HepG2 (cell line): ENCODE results near the gene CISD3. TPM values are rescaled to one million over a fixed set of nuclear protein-coding genes. Genes with fewer than 3 reads are reported as not detected.

Experiments used
- CREB1 ChIP-seq, 2 experiments: fragments of 450-650 bp in 1 of 2; IDR thresholded peaks; 2 replicates each; pipeline ENCODE4 v1.6.1; 2016 to 2017; ENCODE audit warnings: control low read depth in 1 of 2, mild to moderate bottlenecking in 1 of 2, missing compliant biosample characterization in 1 of 2, missing genetic modification characterization in 1 of 2
- FOXK2 ChIP-seq: fragments of 450-650 bp; IDR thresholded peaks from 2 replicates; pipeline ENCODE4 v1.6.1; 2016
- KMT2B ChIP-seq: IDR thresholded peaks from 2 replicates; pipeline ENCODE4 v1.6.1; 2016; ENCODE audit warnings: missing genetic modification reagents, missing compliant biosample characterization
- NFIB ChIP-seq: sonication (generic); formaldehyde crosslinking; IDR thresholded peaks from 2 replicates; pipeline ENCODE4 v1.9.0; 2021; ENCODE audit warnings: missing genetic modification reagents, mild to moderate bottlenecking, borderline replicate concordance
- PHF5A ChIP-seq: IDR thresholded peaks from one replicate; pipeline ENCODE4 v1.6.1; 2018; ENCODE audit warnings: low read depth, missing genetic modification reagents; ENCODE audit not compliant: unreplicated experiment
- POLR2AphosphoS5 ChIP-seq: IDR thresholded peaks from 2 replicates; pipeline ENCODE4 v1.6.1; 2012; ENCODE audit warnings: low read depth, low read length
- RFXAP ChIP-seq: sonication (generic); formaldehyde crosslinking; IDR thresholded peaks from 2 replicates; pipeline ENCODE4 v1.4.0; 2020; ENCODE audit warnings: missing genetic modification reagents, borderline replicate concordance
- ZBTB44 ChIP-seq: sonication (generic); formaldehyde crosslinking; IDR thresholded peaks from 2 replicates; pipeline ENCODE4 v1.4.0; 2020; ENCODE audit warnings: missing genetic modification reagents
- ZFAT ChIP-seq: sonication (generic); formaldehyde crosslinking; conservative IDR thresholded peaks from 2 replicates; pipeline ENCODE4 v1.8.1; 2023; ENCODE audit warnings: missing genetic modification reagents, inconsistent platforms
- ZNF546 ChIP-seq: sonication (generic); formaldehyde crosslinking; conservative IDR thresholded peaks from 2 replicates; pipeline ENCODE4 v1.8.1; 2023; ENCODE audit warnings: mild to moderate bottlenecking, missing genetic modification reagents
- ZNF629 ChIP-seq: sonication (generic); formaldehyde crosslinking; conservative IDR thresholded peaks from 2 replicates; pipeline ENCODE4 v1.5.0; 2020; ENCODE audit warnings: missing genetic modification reagents
- ZNF674 ChIP-seq: sonication (generic); formaldehyde crosslinking; IDR thresholded peaks from 2 replicates; pipeline ENCODE4 v1.5.0; 2020; ENCODE audit warnings: low read depth, mild to moderate bottlenecking, missing genetic modification reagents
- polyA plus RNA-seq, 8 experiments: library from polyadenylated mRNA; depleted of rRNA in 3 of 8; stranded (reverse) in 7 of 8; unstranded in 1 of 8; fragments of >200 nt; fragmentation: Illumina TruSeq in 4 of 8; extraction: Trizol in 4 of 8; gene quantifications; 2 replicates each; pipeline versions ENCODE4 v1.2.1 to v1.2.3, GENCODE V29; 2011 to 2016; ENCODE audit warnings: low read depth in 4 of 8, missing spikeins in 1 of 8, mixed read lengths in 1 of 8; ENCODE audit not compliant: insufficient read depth in 1 of 8
- total RNA-seq, 5 experiments: library from RNA; depleted of rRNA; stranded (reverse); fragments of >200 nt; fragmentation: Illumina TruSeq; extraction: Trizol; gene quantifications; 2 replicates each; pipeline ENCODE4 v1.2.3, GENCODE V29; 2016; ENCODE audit warnings: low read depth in 1 of 5
- TF ChIP-seq, protein P1 (sequence below), 2 experiments: sonication (generic) in 1 of 2; formaldehyde crosslinking in 1 of 2; IDR thresholded peaks; 2 replicates each; pipeline versions ENCODE4 v1.6.1 to v1.9.0; 2014 to 2022; ENCODE audit warnings: antibody characterized with exemption in 1 of 2, borderline replicate concordance in 1 of 2, inconsistent platforms in 1 of 2, low read depth in 1 of 2, missing genetic modification reagents in 1 of 2
- TF ChIP-seq, protein P2 (sequence below): sonication (generic); formaldehyde crosslinking; IDR thresholded peaks from 2 replicates; pipeline ENCODE4 v1.4.0; 2020; ENCODE audit warnings: missing genetic modification reagents
- TF ChIP-seq, protein P3 (sequence below): sonication (generic); formaldehyde crosslinking; IDR thresholded peaks from 2 replicates; pipeline ENCODE4 v1.4.0; 2020; ENCODE audit warnings: missing genetic modification reagents, borderline replicate concordance

Gene CISD3
- total and polyA plus RNA-seq, 2 of the 13 experiments (the other 11 are each of a cell fraction or from before 2014, with no cell fraction given) = 30.0 to 34.1 TPM

- TF ChIP-seq, protein P1, sequence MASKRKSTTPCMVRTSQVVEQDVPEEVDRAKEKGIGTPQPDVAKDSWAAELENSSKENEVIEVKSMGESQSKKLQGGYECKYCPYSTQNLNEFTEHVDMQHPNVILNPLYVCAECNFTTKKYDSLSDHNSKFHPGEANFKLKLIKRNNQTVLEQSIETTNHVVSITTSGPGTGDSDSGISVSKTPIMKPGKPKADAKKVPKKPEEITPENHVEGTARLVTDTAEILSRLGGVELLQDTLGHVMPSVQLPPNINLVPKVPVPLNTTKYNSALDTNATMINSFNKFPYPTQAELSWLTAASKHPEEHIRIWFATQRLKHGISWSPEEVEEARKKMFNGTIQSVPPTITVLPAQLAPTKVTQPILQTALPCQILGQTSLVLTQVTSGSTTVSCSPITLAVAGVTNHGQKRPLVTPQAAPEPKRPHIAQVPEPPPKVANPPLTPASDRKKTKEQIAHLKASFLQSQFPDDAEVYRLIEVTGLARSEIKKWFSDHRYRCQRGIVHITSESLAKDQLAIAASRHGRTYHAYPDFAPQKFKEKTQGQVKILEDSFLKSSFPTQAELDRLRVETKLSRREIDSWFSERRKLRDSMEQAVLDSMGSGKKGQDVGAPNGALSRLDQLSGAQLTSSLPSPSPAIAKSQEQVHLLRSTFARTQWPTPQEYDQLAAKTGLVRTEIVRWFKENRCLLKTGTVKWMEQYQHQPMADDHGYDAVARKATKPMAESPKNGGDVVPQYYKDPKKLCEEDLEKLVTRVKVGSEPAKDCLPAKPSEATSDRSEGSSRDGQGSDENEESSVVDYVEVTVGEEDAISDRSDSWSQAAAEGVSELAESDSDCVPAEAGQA (IDR thresholded peaks at IDR 0.05; ENCODE audit: low read depth) = no peak
- TF ChIP-seq, protein P1 (CRISPR knock-in tag; IDR thresholded peaks at IDR 0.05; ENCODE audit: borderline replicate concordance) = no peak
- TF ChIP-seq PHF5A = peak; percentile 36
- TF ChIP-seq ZFAT (CRISPR knock-in tag) = no peak
- 0 out of 2 replicates have a peak, but pooled peaks have one; percentile 5 for TF ChIP-seq ZBTB44 (CRISPR knock-in tag)
- TF ChIP-seq ZNF546 (CRISPR knock-in tag) = 0 out of 2 replicates have a peak, but pooled peaks have one; percentile 48
- TF ChIP-seq, protein P2, sequence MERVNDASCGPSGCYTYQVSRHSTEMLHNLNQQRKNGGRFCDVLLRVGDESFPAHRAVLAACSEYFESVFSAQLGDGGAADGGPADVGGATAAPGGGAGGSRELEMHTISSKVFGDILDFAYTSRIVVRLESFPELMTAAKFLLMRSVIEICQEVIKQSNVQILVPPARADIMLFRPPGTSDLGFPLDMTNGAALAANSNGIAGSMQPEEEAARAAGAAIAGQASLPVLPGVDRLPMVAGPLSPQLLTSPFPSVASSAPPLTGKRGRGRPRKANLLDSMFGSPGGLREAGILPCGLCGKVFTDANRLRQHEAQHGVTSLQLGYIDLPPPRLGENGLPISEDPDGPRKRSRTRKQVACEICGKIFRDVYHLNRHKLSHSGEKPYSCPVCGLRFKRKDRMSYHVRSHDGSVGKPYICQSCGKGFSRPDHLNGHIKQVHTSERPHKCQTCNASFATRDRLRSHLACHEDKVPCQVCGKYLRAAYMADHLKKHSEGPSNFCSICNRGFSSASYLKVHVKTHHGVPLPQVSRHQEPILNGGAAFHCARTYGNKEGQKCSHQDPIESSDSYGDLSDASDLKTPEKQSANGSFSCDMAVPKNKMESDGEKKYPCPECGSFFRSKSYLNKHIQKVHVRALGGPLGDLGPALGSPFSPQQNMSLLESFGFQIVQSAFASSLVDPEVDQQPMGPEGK (CRISPR knock-in tag) = peak; percentile 49; the same call in 1 of the 2 replicates
- no peak for TF ChIP-seq FOXK2
- TF ChIP-seq NFIB = no peak
- no peak; the same call in 1 of the 2 replicates for TF ChIP-seq ZNF629 (CRISPR knock-in tag)
- peak; percentile 74; the same call in 1 of the 2 replicates for TF ChIP-seq RFXAP (CRISPR knock-in tag)
- peak; percentile 72; the same call in 1 of the 2 replicates for TF ChIP-seq KMT2B (CRISPR knock-in tag)
- TF ChIP-seq CREB1 (IDR thresholded peaks at IDR 0.05) = peak; percentile 55; the same call in 1 of the 2 replicates
- peak; percentile 58; the same call in 1 of the 2 replicates for TF ChIP-seq CREB1 (CRISPR knock-in tag; IDR thresholded peaks at IDR 0.05)
- peak; percentile 45; the same call in 1 of the 2 replicates for TF ChIP-seq ZNF674 (CRISPR knock-in tag)
- no peak for TF ChIP-seq POLR2AphosphoS5
- TF ChIP-seq, protein P3, sequence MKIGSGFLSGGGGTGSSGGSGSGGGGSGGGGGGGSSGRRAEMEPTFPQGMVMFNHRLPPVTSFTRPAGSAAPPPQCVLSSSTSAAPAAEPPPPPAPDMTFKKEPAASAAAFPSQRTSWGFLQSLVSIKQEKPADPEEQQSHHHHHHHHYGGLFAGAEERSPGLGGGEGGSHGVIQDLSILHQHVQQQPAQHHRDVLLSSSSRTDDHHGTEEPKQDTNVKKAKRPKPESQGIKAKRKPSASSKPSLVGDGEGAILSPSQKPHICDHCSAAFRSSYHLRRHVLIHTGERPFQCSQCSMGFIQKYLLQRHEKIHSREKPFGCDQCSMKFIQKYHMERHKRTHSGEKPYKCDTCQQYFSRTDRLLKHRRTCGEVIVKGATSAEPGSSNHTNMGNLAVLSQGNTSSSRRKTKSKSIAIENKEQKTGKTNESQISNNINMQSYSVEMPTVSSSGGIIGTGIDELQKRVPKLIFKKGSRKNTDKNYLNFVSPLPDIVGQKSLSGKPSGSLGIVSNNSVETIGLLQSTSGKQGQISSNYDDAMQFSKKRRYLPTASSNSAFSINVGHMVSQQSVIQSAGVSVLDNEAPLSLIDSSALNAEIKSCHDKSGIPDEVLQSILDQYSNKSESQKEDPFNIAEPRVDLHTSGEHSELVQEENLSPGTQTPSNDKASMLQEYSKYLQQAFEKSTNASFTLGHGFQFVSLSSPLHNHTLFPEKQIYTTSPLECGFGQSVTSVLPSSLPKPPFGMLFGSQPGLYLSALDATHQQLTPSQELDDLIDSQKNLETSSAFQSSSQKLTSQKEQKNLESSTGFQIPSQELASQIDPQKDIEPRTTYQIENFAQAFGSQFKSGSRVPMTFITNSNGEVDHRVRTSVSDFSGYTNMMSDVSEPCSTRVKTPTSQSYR = peak; percentile 63; the same call in 1 of the 2 replicates
Observed at GRCh38 chr17:38751808-38752307, 21.7 kb downstream of the CISD3 start (continued).
